22Rv1 (cell line): ENCODE results near the gene IL20.

Source experiments
- ZFX ChIP-seq: fragments of 450-650 bp; IDR thresholded peaks from 2 replicates; pipeline ENCODE4 v1.6.1; 2017; ENCODE audit warnings: antibody characterized with exemption, borderline replicate concordance
- TF ChIP-seq, protein P1 (sequence below): fragments of 450-650 bp; IDR thresholded peaks from 2 replicates; pipeline ENCODE4 v1.5.1; 2017; ENCODE audit warnings: mild to moderate bottlenecking

DNA sequence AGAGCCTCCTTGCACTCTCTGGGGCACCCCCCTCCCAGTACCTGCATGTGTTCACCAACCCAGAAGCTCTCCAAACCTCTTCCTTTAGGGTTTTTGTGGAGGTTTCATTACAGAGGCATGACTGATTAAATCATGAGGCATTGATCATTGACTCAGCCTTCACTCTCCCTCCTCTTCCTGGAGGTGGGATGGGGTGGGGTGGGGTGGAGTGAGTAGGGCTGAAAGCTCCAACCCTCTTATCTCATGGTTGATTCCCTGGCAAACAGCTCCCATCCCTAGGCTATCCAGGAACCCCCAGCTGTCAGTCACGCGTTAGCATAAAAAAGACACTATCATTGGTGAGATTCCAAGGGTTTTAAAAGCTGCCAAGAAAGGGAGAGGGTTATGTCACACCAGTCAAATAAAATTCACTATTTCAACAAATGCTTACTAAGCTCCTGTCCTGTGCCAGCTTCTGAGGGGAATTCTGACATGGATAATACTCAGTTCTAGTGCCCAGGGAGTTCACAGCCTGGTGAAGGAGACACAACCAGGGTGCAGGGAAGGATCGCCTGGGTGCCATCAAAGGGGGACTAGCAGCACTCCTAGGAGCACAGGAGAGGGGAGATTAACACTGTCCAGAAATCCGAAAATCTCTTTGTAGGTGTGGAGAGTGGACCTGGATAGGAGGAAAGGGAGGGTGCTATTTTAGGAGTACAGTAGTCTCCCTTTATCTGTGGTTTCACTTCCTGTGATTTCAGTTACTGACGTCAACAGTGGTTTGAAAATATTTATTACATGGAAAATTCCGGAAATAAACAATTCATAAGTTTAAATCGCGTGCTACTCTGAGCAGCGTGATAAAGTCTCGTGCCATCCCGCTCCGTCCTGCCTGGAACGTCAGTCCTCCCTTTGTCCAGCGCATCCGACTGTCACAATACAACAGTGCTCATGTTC is 25.0 kb downstream of the IL20 start:
- TF ChIP-seq, protein P1, sequence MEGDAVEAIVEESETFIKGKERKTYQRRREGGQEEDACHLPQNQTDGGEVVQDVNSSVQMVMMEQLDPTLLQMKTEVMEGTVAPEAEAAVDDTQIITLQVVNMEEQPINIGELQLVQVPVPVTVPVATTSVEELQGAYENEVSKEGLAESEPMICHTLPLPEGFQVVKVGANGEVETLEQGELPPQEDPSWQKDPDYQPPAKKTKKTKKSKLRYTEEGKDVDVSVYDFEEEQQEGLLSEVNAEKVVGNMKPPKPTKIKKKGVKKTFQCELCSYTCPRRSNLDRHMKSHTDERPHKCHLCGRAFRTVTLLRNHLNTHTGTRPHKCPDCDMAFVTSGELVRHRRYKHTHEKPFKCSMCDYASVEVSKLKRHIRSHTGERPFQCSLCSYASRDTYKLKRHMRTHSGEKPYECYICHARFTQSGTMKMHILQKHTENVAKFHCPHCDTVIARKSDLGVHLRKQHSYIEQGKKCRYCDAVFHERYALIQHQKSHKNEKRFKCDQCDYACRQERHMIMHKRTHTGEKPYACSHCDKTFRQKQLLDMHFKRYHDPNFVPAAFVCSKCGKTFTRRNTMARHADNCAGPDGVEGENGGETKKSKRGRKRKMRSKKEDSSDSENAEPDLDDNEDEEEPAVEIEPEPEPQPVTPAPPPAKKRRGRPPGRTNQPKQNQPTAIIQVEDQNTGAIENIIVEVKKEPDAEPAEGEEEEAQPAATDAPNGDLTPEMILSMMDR: no peak
- no peak for TF ChIP-seq ZFX
